IPS-20b (cell line): ENCODE results near the gene EXOG.
A peak's percentile ranks its signal among the peaks of the same experiment; 100 is the strongest.

Experiments used
- H3K27ac ChIP-seq: one replicate; pipeline ENCODE4 v1.5.1; 2013; ENCODE audit warnings: low read length
- H3K27me3 ChIP-seq: 2 replicates; pipeline ENCODE4 v1.6.1; 2013; ENCODE audit warnings: mild to moderate bottlenecking, low read length, inconsistent platforms; ENCODE audit not compliant: insufficient read depth
- H3K36me3 ChIP-seq: 2 replicates; pipeline ENCODE4 v1.6.1; 2013; ENCODE audit warnings: low read depth, mild to moderate bottlenecking, inconsistent platforms, low read length, moderate library complexity; ENCODE audit not compliant: insufficient read depth
- H3K4me1 ChIP-seq: 2 replicates; pipeline ENCODE4 v1.6.1; 2013; ENCODE audit warnings: mild to moderate bottlenecking, control low read depth, inconsistent platforms, low read length, moderate library complexity; ENCODE audit not compliant: insufficient read depth
- H3K4me3 ChIP-seq: 2 replicates; pipeline ENCODE4 v1.5.1; 2013; ENCODE audit warnings: mild to moderate bottlenecking, low read length, inconsistent platforms
- H3K9ac ChIP-seq: 2 replicates; pipeline ENCODE4 v1.6.1; 2013; ENCODE audit warnings: low read depth, mild to moderate bottlenecking, inconsistent platforms, low read length, moderate library complexity
- H3K9me3 ChIP-seq: 2 replicates; pipeline ENCODE4 v1.6.1; 2013; ENCODE audit warnings: mild to moderate bottlenecking, low read depth, low read length, inconsistent platforms; ENCODE audit not compliant: insufficient read depth

Gene EXOG

GRCh38 chr3:38519651-38520050 is 23.5 kb downstream of the EXOG start:
- Histone ChIP-seq H3K9ac (peak overlapping the region; percentile 22; the same call in 1 of the 2 replicates), H3K9me3 (no peaks in the 10 kb centered on the region), H3K27me3 (no peaks in the 10 kb centered on the region), H3K4me3 (peak overlapping the region; percentile 41; the same call in 1 of the 2 replicates), H3K36me3 (peaks cover 46% of the 10 kb centered on the region), H3K4me1 (peaks cover 31% of the 10 kb centered on the region; the same call in 1 of the 2 replicates), H3K27ac (peak overlapping the region; percentile 40)

- H3K9me3 ChIP-seq: no peaks in the 10 kb centered on the region
- no peaks in the 10 kb centered on the region for H3K27me3 ChIP-seq
- peaks cover 31% of the 10 kb centered on the region; the same call in 1 of the 2 replicates for H3K4me1 ChIP-seq
- H3K27ac ChIP-seq: no peak overlapping the region
- H3K4me3 ChIP-seq: no peak overlapping the region
- H3K36me3 ChIP-seq: peaks cover 49% of the 10 kb centered on the region
- H3K9ac ChIP-seq: peak overlapping the region; percentile 22; the same call in 1 of the 2 replicates
Observed at GRCh38 chr3:38521391-38521987, 25.3 kb downstream of the EXOG start.

- H3K4me3 ChIP-seq: no peak overlapping the region
- no peak overlapping the region for H3K27ac ChIP-seq
- no peaks in the 10 kb centered on the region for H3K27me3 ChIP-seq
- H3K9ac ChIP-seq: no peak overlapping the region
- H3K36me3 ChIP-seq: peaks cover 44% of the 10 kb centered on the region
- H3K4me1 ChIP-seq: peaks cover 31% of the 10 kb centered on the region; the same call in 1 of the 2 replicates
- no peaks in the 10 kb centered on the region for H3K9me3 ChIP-seq
Observed at GRCh38 chr3:38522002-38522401, 25.9 kb downstream of the EXOG start.

GRCh38 chr3:38524141-38524739 is 28.1 kb downstream of the EXOG start:
- H3K9ac ChIP-seq: no peak overlapping the region
- no peaks in the 10 kb centered on the region for H3K27me3 ChIP-seq
- peaks cover 24% of the 10 kb centered on the region; the same call in 1 of the 2 replicates for H3K4me1 ChIP-seq
- peaks cover 39% of the 10 kb centered on the region for H3K36me3 ChIP-seq
- H3K9me3 ChIP-seq: no peaks in the 10 kb centered on the region
- H3K4me3 ChIP-seq: no peak overlapping the region
- H3K27ac ChIP-seq: no peak overlapping the region

GRCh38 chr3:38526792-38527191 is 30.7 kb downstream of the EXOG start:
- Histone ChIP-seq H3K27me3 (no peaks in the 10 kb centered on the region), H3K4me3 (no peak overlapping the region), H3K4me1 (peaks cover under 1% of the 10 kb centered on the region; the same call in 1 of the 2 replicates), H3K27ac (no peak overlapping the region), H3K9me3 (no peaks in the 10 kb centered on the region), H3K9ac (no peak overlapping the region), H3K36me3 (peaks cover 36% of the 10 kb centered on the region)

- H3K27me3 ChIP-seq: no peaks in the 10 kb centered on the region
- peaks cover 4% of the 10 kb centered on the region; the same call in 1 of the 2 replicates for H3K4me1 ChIP-seq
- no peaks in the 10 kb centered on the region for H3K9me3 ChIP-seq
- H3K9ac ChIP-seq: no peak overlapping the region
- H3K36me3 ChIP-seq: peaks cover 27% of the 10 kb centered on the region
- H3K4me3 ChIP-seq: no peak overlapping the region
- no peak overlapping the region for H3K27ac ChIP-seq
Observed at GRCh38 chr3:38528457-38528856, 32.3 kb downstream of the EXOG start.

GRCh38 chr3:38532529-38532928 is 36.4 kb downstream of the EXOG start:
- no peak overlapping the region for H3K27ac ChIP-seq
- H3K9ac ChIP-seq: no peak overlapping the region
- H3K4me3 ChIP-seq: no peak overlapping the region
- no peaks in the 10 kb centered on the region for H3K9me3 ChIP-seq
- H3K36me3 ChIP-seq: no peaks in the 10 kb centered on the region
- peaks cover 13% of the 10 kb centered on the region; the same call in 1 of the 2 replicates for H3K4me1 ChIP-seq
- H3K27me3 ChIP-seq: no peaks in the 10 kb centered on the region

GRCh38 chr3:38533285-38533976 is 37.3 kb downstream of the EXOG start:
- Histone ChIP-seq H3K9me3 (no peaks in the 10 kb centered on the region), H3K4me3 (no peak overlapping the region), H3K27ac (no peak overlapping the region), H3K36me3 (no peaks in the 10 kb centered on the region), H3K4me1 (peaks cover 13% of the 10 kb centered on the region; the same call in 1 of the 2 replicates), H3K9ac (no peak overlapping the region), H3K27me3 (no peaks in the 10 kb centered on the region)

- no peak overlapping the region for H3K9ac ChIP-seq
- H3K4me3 ChIP-seq: no peak overlapping the region
- H3K9me3 ChIP-seq: no peaks in the 10 kb centered on the region
- no peaks in the 10 kb centered on the region for H3K36me3 ChIP-seq
- H3K4me1 ChIP-seq: peaks cover 13% of the 10 kb centered on the region; the same call in 1 of the 2 replicates
- no peak overlapping the region for H3K27ac ChIP-seq
- H3K27me3 ChIP-seq: no peaks in the 10 kb centered on the region
Observed at GRCh38 chr3:38534180-38534579, 38.0 kb downstream of the EXOG start.

GRCh38 chr3:38534604-38535003 is 38.5 kb downstream of the EXOG start:
- Histone ChIP-seq H3K9me3 (no peaks in the 10 kb centered on the region), H3K36me3 (no peaks in the 10 kb centered on the region), H3K4me1 (peaks cover 13% of the 10 kb centered on the region; the same call in 1 of the 2 replicates), H3K4me3 (no peak overlapping the region), H3K9ac (no peak overlapping the region), H3K27ac (no peak overlapping the region), H3K27me3 (no peaks in the 10 kb centered on the region)

GRCh38 chr3:38536671-38537070 is 40.5 kb downstream of the EXOG start:
- Histone ChIP-seq H3K9ac (no peak overlapping the region; the same call in 1 of the 2 replicates), H3K4me3 (peak overlapping the region; percentile 21; the same call in 1 of the 2 replicates), H3K9me3 (no peaks in the 10 kb centered on the region), H3K36me3 (no peaks in the 10 kb centered on the region), H3K27ac (no peak overlapping the region), H3K27me3 (no peaks in the 10 kb centered on the region), H3K4me1 (peaks cover 13% of the 10 kb centered on the region; the same call in 1 of the 2 replicates)
